Ascending aorta (tissue), 2 donors: Measurements from ENCODE around the gene DHDDS. TPM values are rescaled to one million over a fixed set of nuclear protein-coding genes. Genes with fewer than 3 reads are reported as not detected.

Experiments
- DNase-seq, 2 donors: peaks; one replicate each; pipeline ENCODE4 v3.0.0-alpha.2; 2019; ENCODE audit warnings: low spot score in 2 of 2
- H3K27ac ChIP-seq, 2 donors: fragments of 200-600 bp; sonication (generic); one replicate each; pipeline ENCODE4 v1.5.1; 2016 to 2017; ENCODE audit warnings: mild to moderate bottlenecking in 1 of 2
- H3K27me3 ChIP-seq: fragments of 200-600 bp; sonication (generic); one replicate; pipeline ENCODE4 v1.5.1; 2017
- H3K36me3 ChIP-seq, 2 donors: fragments of 200-600 bp; sonication (generic); one replicate each; pipeline ENCODE4 v1.5.1; 2016
- H3K4me1 ChIP-seq, 2 donors: fragments of 200-600 bp; sonication (generic); one replicate each; pipeline ENCODE4 v1.5.1; 2016 to 2017; ENCODE audit warnings: mild to moderate bottlenecking in 1 of 2
- H3K4me3 ChIP-seq, 2 donors: fragments of 200-600 bp; sonication (generic); one replicate each; pipeline ENCODE4 v1.5.1; 2016 to 2017; ENCODE audit warnings: mild to moderate bottlenecking in 1 of 2
- H3K9me3 ChIP-seq, 2 donors: fragments of 200-600 bp; sonication (generic); one replicate each; pipeline ENCODE4 v1.5.1; 2016
- intact Hi-C: fragments of 100-400 bp; cut with DNase I; formaldehyde crosslinking; loops from one replicate; pipeline ENCODE4 v1.15.1; 2023
- total RNA-seq: library from RNA; depleted of rRNA; stranded (reverse); fragments of >200 nt; gene quantifications from one replicate; pipeline ENCODE4 v1.1.0, GENCODE V29; 2016
- TF ChIP-seq, protein P1 (sequence below), 3 experiments: fragments of 200-600 bp in 2 of 3; fragments of 450-650 bp in 1 of 3; sonication (generic) in 2 of 3; IDR thresholded peaks; one replicate each; pipeline ENCODE4 v1.5.1; 2016 to 2019; ENCODE audit warnings: antibody characterized with exemption in 3 of 3, mild to moderate bottlenecking in 1 of 3, moderate library complexity in 1 of 3

The DHDDS gene
- total RNA-seq, 1 donor from 2014 or later = 54.2 TPM

DNA sequence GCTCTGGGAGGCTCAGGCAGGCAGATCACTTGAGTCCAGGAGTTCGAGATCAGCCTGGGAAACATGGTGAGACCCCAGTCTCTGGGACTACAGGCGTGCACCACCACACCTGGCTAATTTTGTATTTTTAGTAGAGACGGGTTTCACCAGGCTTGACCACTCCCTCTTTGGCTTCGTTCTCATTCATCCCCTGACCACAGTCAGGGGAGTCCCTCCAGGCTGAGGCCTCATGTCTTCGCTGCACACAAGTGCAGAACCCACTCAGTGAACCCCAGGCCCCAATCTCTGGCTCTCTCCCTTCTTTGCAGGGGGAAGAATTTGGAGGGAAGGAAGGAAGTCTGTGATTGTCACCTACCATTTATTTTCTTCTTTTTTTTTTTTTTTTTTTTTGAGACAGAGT lies 88.2 kb downstream of the DHDDS start:
- H3K27me3 ChIP-seq = no peaks in the 10 kb centered on the region
- H3K4me1 ChIP-seq = no peaks in the 10 kb centered on the region
- DNase-seq = no peak
- H3K4me3 ChIP-seq = no peak overlapping the region
- no peaks in the 10 kb centered on the region for H3K9me3 ChIP-seq
- no peaks in the 10 kb centered on the region for H3K36me3 ChIP-seq
- no peak overlapping the region for H3K27ac ChIP-seq
- intact Hi-C loops = no loop called here
- TF ChIP-seq, protein P1, sequence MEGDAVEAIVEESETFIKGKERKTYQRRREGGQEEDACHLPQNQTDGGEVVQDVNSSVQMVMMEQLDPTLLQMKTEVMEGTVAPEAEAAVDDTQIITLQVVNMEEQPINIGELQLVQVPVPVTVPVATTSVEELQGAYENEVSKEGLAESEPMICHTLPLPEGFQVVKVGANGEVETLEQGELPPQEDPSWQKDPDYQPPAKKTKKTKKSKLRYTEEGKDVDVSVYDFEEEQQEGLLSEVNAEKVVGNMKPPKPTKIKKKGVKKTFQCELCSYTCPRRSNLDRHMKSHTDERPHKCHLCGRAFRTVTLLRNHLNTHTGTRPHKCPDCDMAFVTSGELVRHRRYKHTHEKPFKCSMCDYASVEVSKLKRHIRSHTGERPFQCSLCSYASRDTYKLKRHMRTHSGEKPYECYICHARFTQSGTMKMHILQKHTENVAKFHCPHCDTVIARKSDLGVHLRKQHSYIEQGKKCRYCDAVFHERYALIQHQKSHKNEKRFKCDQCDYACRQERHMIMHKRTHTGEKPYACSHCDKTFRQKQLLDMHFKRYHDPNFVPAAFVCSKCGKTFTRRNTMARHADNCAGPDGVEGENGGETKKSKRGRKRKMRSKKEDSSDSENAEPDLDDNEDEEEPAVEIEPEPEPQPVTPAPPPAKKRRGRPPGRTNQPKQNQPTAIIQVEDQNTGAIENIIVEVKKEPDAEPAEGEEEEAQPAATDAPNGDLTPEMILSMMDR (IDR thresholded peaks at IDR 0.05) = no peak

Other genes with a start within 250 kb of the DHDDS start
- not detected for gene CATSPER4, start 241.7 kb upstream of the DHDDS start, total RNA-seq
- gene CEP85, start 198.1 kb upstream of the DHDDS start, total RNA-seq = 5.0 TPM
- 228 TPM for gene SH3BGRL3, start 152.2 kb upstream of the DHDDS start, total RNA-seq
- gene UBXN11, start 125.7 kb upstream of the DHDDS start, total RNA-seq = 14.5 TPM
- not detected for gene CD52, start 114.4 kb upstream of the DHDDS start, total RNA-seq
- gene CRYBG2, start 78.2 kb upstream of the DHDDS start, total RNA-seq = not detected
- not detected for gene ZNF683, start 59.6 kb upstream of the DHDDS start, total RNA-seq
- gene LIN28A, start 21.5 kb upstream of the DHDDS start, total RNA-seq = not detected
- gene HMGN2, start 40.1 kb downstream of the DHDDS start, total RNA-seq = 97.7 TPM
- 9.6 TPM for gene RPS6KA1, start 97.4 kb downstream of the DHDDS start, total RNA-seq